Measurements from ENCODE around the gene HSPA4L. TPM values are rescaled to one million over a fixed set of nuclear protein-coding genes. Genes with fewer than 3 reads are reported as not detected.

Gene HSPA4L
- total and polyA plus RNA-seq, 2 of the 4 experiments (the other 2 are of a cell fraction), result 0.84 to 2.3 TPM

DNA sequence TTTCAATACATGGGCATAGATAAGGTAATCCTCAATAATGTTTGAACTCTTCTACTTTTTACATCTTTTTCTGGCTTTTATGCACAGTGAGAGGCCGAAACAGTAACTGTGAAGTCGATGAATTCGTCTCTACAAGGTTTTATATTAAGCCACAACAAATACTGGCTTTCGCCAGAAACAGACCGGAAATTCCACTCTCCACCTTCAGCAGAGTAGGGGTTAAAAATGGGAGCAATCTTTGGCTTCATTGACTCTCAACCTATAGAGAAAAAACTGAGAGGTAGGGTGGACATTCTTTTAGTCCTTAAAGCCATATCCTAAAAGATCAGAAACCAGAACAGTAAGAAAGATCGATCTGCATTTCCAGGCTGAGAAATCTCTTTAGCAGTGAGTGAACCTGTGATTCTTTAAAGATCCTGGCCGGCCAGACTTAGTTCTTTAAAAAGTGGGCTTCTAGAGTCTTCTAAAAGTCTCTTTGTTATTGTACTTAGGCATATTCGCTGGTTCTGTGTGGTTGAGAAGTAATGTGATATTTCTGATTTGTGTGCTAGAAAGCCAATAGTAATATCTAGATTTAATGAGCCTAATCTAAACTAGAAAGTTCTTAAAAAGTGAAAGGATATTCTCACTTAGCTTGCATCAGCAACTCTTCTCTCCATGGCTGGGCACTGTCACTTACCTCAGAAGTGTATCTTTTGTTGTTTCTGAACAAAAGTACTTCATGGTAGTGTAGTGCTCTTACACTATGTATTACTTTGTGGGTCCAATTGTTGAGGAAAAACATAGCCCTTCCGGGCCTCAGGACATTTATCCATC, 2.0 kb downstream of the HSPA4L start:
- no peak overlapping the region for H4K5ac ChIP-seq (ENCODE audit: low read depth, low read length)
- H3K9me3 ChIP-seq (ENCODE audit: control insufficient read depth, insufficient read depth, low read length), result no peaks in the 10 kb centered on the region
- H4K8ac ChIP-seq (ENCODE audit: low read depth in 2 of 2, low read length in 2 of 2), result no peak overlapping the region
- ChIA-PET CTCF (no interaction called here), POLR2A (ENCODE audit: unreplicated experiment) (no interaction called here)
- H3K18ac ChIP-seq (ENCODE audit: low read depth, low read length), result no peak overlapping the region
- in situ Hi-C loops (cut with MboI; ENCODE audit: low sequenced_read_pairs) (no loop called here), intact Hi-C loops (cut with micrococcal nuclease) (loop anchor here (2.0 to 10.0 kb wide), 3 partner anchors 98 to 277 kb away; partner anchors contain the start of genes ABHD18, LARP1B, MFSD8 and PLK4), dilution Hi-C loops (cut with HindIII; ENCODE audit: low sequenced_read_pairs, unreplicated experiment) (no loop called here)
- H3K27me3 ChIP-seq (ENCODE audit: control insufficient read depth, insufficient read depth, low read length), result no peaks in the 10 kb centered on the region
- no peaks in the 10 kb centered on the region for H4K20me1 ChIP-seq (ENCODE audit: insufficient read depth, low read length)
- H2BK15ac ChIP-seq (ENCODE audit: low read depth, low read length), result no peak overlapping the region
- H3K4me3 ChIP-seq (ENCODE audit: insufficient read depth, low read depth, low read length), result no peak overlapping the region
- H2AK5ac ChIP-seq (ENCODE audit: low read depth, low read length), result no peak overlapping the region
- H3K23ac ChIP-seq (ENCODE audit: low read depth, low read length), result no peak overlapping the region
- no peaks in the 10 kb centered on the region for H3K4me1 ChIP-seq (ENCODE audit: control insufficient read depth, insufficient read depth, low read length)
- H4K91ac ChIP-seq (ENCODE audit: insufficient read depth, low read depth, low read length), result no peak overlapping the region
- H3K14ac ChIP-seq (replicated peaks; ENCODE audit: low read depth, low read length), result no peak overlapping the region
- TF ChIP-seq POLR2A (IDR thresholded peaks at IDR 0.05; ENCODE audit: low read depth, low read length), result no peak
- TF ChIP-seq MAFK (IDR thresholded peaks at IDR 0.05; ENCODE audit: low read depth, low read length), result no peak
- no peak for TF ChIP-seq NFE2L2 (IDR thresholded peaks at IDR 0.05; ENCODE audit: low read depth, low read length)
- TF ChIP-seq RFX5 (IDR thresholded peaks at IDR 0.05; ENCODE audit: low read depth, low read length), result no peak
- TF ChIP-seq BHLHE40 (IDR thresholded peaks at IDR 0.05; ENCODE audit: low read depth, low read length), result no peak
- no peak for TF ChIP-seq ELK1 (IDR thresholded peaks at IDR 0.05; ENCODE audit: borderline replicate concordance, low read depth, low read length)
- no peak for TF ChIP-seq RCOR1 (IDR thresholded peaks at IDR 0.05; ENCODE audit: insufficient replicate concordance, low read length)
- no peak for TF ChIP-seq MAZ (IDR thresholded peaks at IDR 0.05; ENCODE audit: borderline replicate concordance, low read depth, low read length)
- TF ChIP-seq SMC3 (IDR thresholded peaks at IDR 0.05; ENCODE audit: low read depth, low read length), result no peak
- TF ChIP-seq CTCF (conservative IDR thresholded peaks at IDR 0.05; ENCODE audit: low read depth, low read length), result no peak
- no peak for TF ChIP-seq FOS (IDR thresholded peaks at IDR 0.05; ENCODE audit: low read depth, low read length)
- no peak for TF ChIP-seq CHD1 (IDR thresholded peaks at IDR 0.05; ENCODE audit: low read depth, low read length)
- no peak for TF ChIP-seq RAD21 (IDR thresholded peaks at IDR 0.05; ENCODE audit: low read length)
- TF ChIP-seq CEBPB (IDR thresholded peaks at IDR 0.05; ENCODE audit: low read depth, low read length), result no peak
- no peak overlapping the region for H3K4me2 ChIP-seq (ENCODE audit: low read depth, low read length)
- H2BK5ac ChIP-seq (ENCODE audit: low read depth, low read length, poor library complexity, severe bottlenecking), result no peak overlapping the region
- no peak overlapping the region for H2AFZ ChIP-seq (replicated peaks; ENCODE audit: low read length, poor library complexity)
- no peak overlapping the region for H2BK120ac ChIP-seq (ENCODE audit: low read depth, low read length)
- 0 out of 2 replicates have a peak, but pooled peaks cover 3% of the 10 kb centered on the region for H3K9me1 ChIP-seq (ENCODE audit: insufficient read depth, low read length)
- H3K9ac ChIP-seq (ENCODE audit: low read depth, low read length), result no peak overlapping the region
- no CpG with 5 or more reads among the region's 9 CpGs for WGBS, 2 experiments (ENCODE audit: extremely low coverage in 2 of 2, insufficient read length in 1 of 2)
- H3K4ac ChIP-seq (ENCODE audit: low read depth, low read length), result no peak overlapping the region
- H2AK9ac ChIP-seq (replicated peaks; ENCODE audit: low read depth, low read length, poor library complexity), result no peak overlapping the region
- H3K79me1 ChIP-seq (ENCODE audit: low read depth in 1 of 2, low read length in 2 of 2), result no peaks in the 10 kb centered on the region; a peak in 1 of 4 replicates
- no TSS peak for BruUV-seq (replicated peaks)
- H3K56ac ChIP-seq (ENCODE audit: extremely low read depth, insufficient read depth, low read length), result no peak overlapping the region
- no peak overlapping the region for H3K27ac ChIP-seq (ENCODE audit: insufficient read depth, low read length)
- no peaks in the 10 kb centered on the region for H3K36me3 ChIP-seq (ENCODE audit: control insufficient read depth, insufficient read depth, low read length)
- no peak for DNase-seq
- ATAC-seq (ENCODE audit: low read depth), result no peak
- no peak overlapping the region for H2BK20ac ChIP-seq (ENCODE audit: low read depth, low read length)
